Smooth muscle cell (in vitro differentiated cells): ENCODE data around the gene CLASRP. TPM values are rescaled to one million over a fixed set of nuclear protein-coding genes. Genes with fewer than 3 reads are reported as not detected.
A peak's percentile ranks its signal among the peaks of the same experiment; 100 is the strongest.
"Not testable (repeated sequence)": the region's sequence is repeated elsewhere in the genome, so short reads cannot be mapped to it uniquely, and the experiment has no call there.

Experiments used
- DNase-seq: peaks from one replicate; lab custom pipeline; 2025; ENCODE audit not compliant: unreplicated experiment; lab: John Stamatoyannopoulos, UW
- H2AFZ ChIP-seq: fragments of 200-600 bp; sonication (generic); 2 replicates; pipeline ENCODE4 v1.6.0; 2016; ENCODE audit warnings: antibody characterized with exemption, low read depth, mild to moderate bottlenecking
- H3F3A ChIP-seq: fragments of 200-600 bp; sonication (generic); 2 replicates; pipeline ENCODE4 v1.6.0; 2017; ENCODE audit warnings: antibody characterized with exemption, low read depth
- H3K27ac ChIP-seq: fragments of 200-600 bp; sonication (generic); 2 replicates; pipeline ENCODE4 v1.5.1; 2016; ENCODE audit warnings: low read depth, mild to moderate bottlenecking
- H3K27me3 ChIP-seq: fragments of 200-600 bp; sonication (generic); 2 replicates; pipeline ENCODE4 v1.6.1; 2016; ENCODE audit warnings: low read depth, mild to moderate bottlenecking
- H3K36me3 ChIP-seq: fragments of 200-600 bp; sonication (generic); 2 replicates; pipeline ENCODE4 v1.5.1; 2016; ENCODE audit warnings: low read depth
- H3K4me1 ChIP-seq: fragments of 200-600 bp; sonication (generic); 2 replicates; pipeline ENCODE4 v1.5.1; 2016; ENCODE audit warnings: low read depth
- H3K4me2 ChIP-seq: fragments of 200-600 bp; sonication (generic); 2 replicates; pipeline ENCODE4 v1.6.0; 2016; ENCODE audit warnings: mild to moderate bottlenecking
- H3K4me3 ChIP-seq: fragments of 200-600 bp; sonication (generic); 2 replicates; pipeline ENCODE4 v1.5.1; 2016; ENCODE audit warnings: mild to moderate bottlenecking
- H3K79me2 ChIP-seq: fragments of 200-600 bp; sonication (generic); 2 replicates; pipeline ENCODE4 v1.6.0; 2016; ENCODE audit warnings: low read depth, mild to moderate bottlenecking
- H3K9ac ChIP-seq: fragments of 200-600 bp; sonication (generic); 2 replicates; pipeline ENCODE4 v1.6.0; 2016; ENCODE audit warnings: low read depth
- H3K9me3 ChIP-seq: fragments of 200-600 bp; sonication (generic); replicated peaks from 2 replicates; pipeline ENCODE4 v1.5.1; 2016; ENCODE audit warnings: low read depth
- H4K20me1 ChIP-seq: fragments of 200-600 bp; sonication (generic); 2 replicates; pipeline ENCODE4 v1.6.0; 2016; ENCODE audit warnings: low read depth
- CTCF ChIP-seq: fragments of 200-600 bp; sonication (generic); IDR thresholded peaks from 2 replicates; pipeline ENCODE4 v1.5.1; 2017; ENCODE audit warnings: borderline replicate concordance, mild to moderate bottlenecking, antibody characterized with exemption; ENCODE audit not compliant: insufficient read depth, poor library complexity, severe bottlenecking
- WGBS: methylation state at CpG from one replicate; pipeline ENCODE4 v1.1.7; 2016; ENCODE audit warnings: low lambda C conversion rate; 5-methylcytosine and 5-hydroxymethylcytosine counted together
- polyA plus RNA-seq: library from polyadenylated mRNA; unstranded; fragments of >200 nt; fragmentation: Nextera tagmentation; extraction: Ambion mirVana; gene quantifications from 2 replicates; pipeline ENCODE4 v1.2.1, GENCODE V29; 2016
- total RNA-seq: library from RNA; depleted of rRNA; stranded (reverse); fragments of >200 nt; gene quantifications from 2 replicates; pipeline ENCODE4 v1.2.3, GENCODE V29; 2014

Gene CLASRP
- total and polyA plus RNA-seq, 2 experiments from 2014 or later: 24.3 to 34.6 TPM

- TF ChIP-seq CTCF: no peak
- Histone ChIP-seq H3F3A (peaks cover 12% of the 10 kb centered on the region), H3K4me1 (peaks cover 4% of the 10 kb centered on the region), H3K36me3 (no peaks in the 10 kb centered on the region), H3K27ac (no peak overlapping the region), H3K9me3 (no peaks in the 10 kb centered on the region), H3K9ac (no peak overlapping the region), H3K4me2 (no peak overlapping the region), H3K79me2 (peaks cover 5% of the 10 kb centered on the region), H4K20me1 (peaks cover 9% of the 10 kb centered on the region), H3K4me3 (no peak overlapping the region), H2AFZ (no peak overlapping the region), H3K27me3 (no peaks in the 10 kb centered on the region)
- no peak for DNase-seq
- WGBS: 93% methylated on average over 4 of the region's 4 CpGs
These were observed 40.8 kb upstream of the CLASRP start for GRCh38 chr19:44998025-44998424.

GRCh38 chr19:44999131-44999925, 39.5 kb upstream of the CLASRP start:
- not testable (repeated sequence) for H3K36me3 ChIP-seq, H3K27ac ChIP-seq, H3K27me3 ChIP-seq, H2AFZ ChIP-seq, H3K4me2 ChIP-seq, H3K9me3 ChIP-seq, H3K79me2 ChIP-seq, H3K4me3 ChIP-seq, H3K4me1 ChIP-seq, DNase-seq, H3K9ac ChIP-seq
- Histone ChIP-seq H3F3A (peaks cover 12% of the 10 kb centered on the region), H4K20me1 (peaks cover 10% of the 10 kb centered on the region)
- WGBS: 87% methylated on average over 12 of the region's 12 CpGs

- H3K9me3 ChIP-seq, H2AFZ ChIP-seq: not testable (repeated sequence)
- WGBS: 81% methylated on average over 19 of the region's 19 CpGs
These were observed 38.2 kb upstream of the CLASRP start for GRCh38 chr19:45000665-45001064.

GRCh38 chr19:45001087-45001739, 37.6 kb upstream of the CLASRP start, which contains the start of gene RELB:
TSS of gene RELB (plus strand) at chr19:45001464. CDS start at chr19:45001580, 116 bp downstream.
- H3K79me2 ChIP-seq: peaks cover 5% of the 10 kb centered on the region
- H3K4me3 ChIP-seq: peak within 1 kb of the TSS; percentile 98
- peak within 1 kb of the TSS; percentile 90 for H3K4me2 ChIP-seq
- WGBS: 7% methylated on average over 26 of the region's 79 CpGs
- peaks cover 12% of the 10 kb centered on the region for H4K20me1 ChIP-seq
- TF ChIP-seq CTCF: no peak
- H3K27me3 ChIP-seq: no peaks in the 10 kb centered on the region
- no peak within 1 kb of the TSS for H2AFZ ChIP-seq
- DNase-seq: peak; percentile 93
- peak within 1 kb of the TSS; percentile 100 for H3K27ac ChIP-seq
- H3K36me3 ChIP-seq: no peaks in the 10 kb centered on the region
- H3K9ac ChIP-seq: peak within 1 kb of the TSS; percentile 100
- no peaks in the 10 kb centered on the region for H3K9me3 ChIP-seq
- peaks cover 4% of the 10 kb centered on the region for H3K4me1 ChIP-seq
- H3F3A ChIP-seq: peaks cover 12% of the 10 kb centered on the region

More at GRCh38 chr19:45000665-45001064, 38.2 kb upstream of the CLASRP start:
- H3K36me3 ChIP-seq, H3K4me1 ChIP-seq, DNase-seq, H3K27me3 ChIP-seq, H3K79me2 ChIP-seq: not testable (repeated sequence)
- Histone ChIP-seq H3K4me3 (peak overlapping the region; percentile 43), H3K9ac (peak overlapping the region; percentile 87), H3K4me2 (peak overlapping the region; percentile 82), H3F3A (peaks cover 12% of the 10 kb centered on the region), H3K27ac (peak overlapping the region; percentile 71), H4K20me1 (peaks cover 10% of the 10 kb centered on the region)
